PC-3 (cell line): ENCODE measurements around the gene MYO1H.

ENCODE experiments used
- EZH2 ChIP-seq: fragments of 300-600 bp; sonication (generic); IDR thresholded peaks from one replicate; pipeline ENCODE4 v1.6.1; 2017; ENCODE audit warnings: antibody characterized with exemption, mild to moderate bottlenecking, low read length; ENCODE audit not compliant: unreplicated experiment
- EZH2phosphoT487 ChIP-seq: fragments of 300-600 bp; sonication (generic); IDR thresholded peaks from 2 replicates; pipeline ENCODE4 v1.6.1; 2018; ENCODE audit warnings: mild to moderate bottlenecking, antibody characterized with exemption, low read length, borderline replicate concordance
- TF ChIP-seq, protein P1 (sequence below): fragments of 300-600 bp; sonication (generic); conservative IDR thresholded peaks from 2 replicates; pipeline ENCODE4 v1.5.1; 2017; ENCODE audit warnings: antibody characterized with exemption, low read depth, mild to moderate bottlenecking, low read length

DNA sequence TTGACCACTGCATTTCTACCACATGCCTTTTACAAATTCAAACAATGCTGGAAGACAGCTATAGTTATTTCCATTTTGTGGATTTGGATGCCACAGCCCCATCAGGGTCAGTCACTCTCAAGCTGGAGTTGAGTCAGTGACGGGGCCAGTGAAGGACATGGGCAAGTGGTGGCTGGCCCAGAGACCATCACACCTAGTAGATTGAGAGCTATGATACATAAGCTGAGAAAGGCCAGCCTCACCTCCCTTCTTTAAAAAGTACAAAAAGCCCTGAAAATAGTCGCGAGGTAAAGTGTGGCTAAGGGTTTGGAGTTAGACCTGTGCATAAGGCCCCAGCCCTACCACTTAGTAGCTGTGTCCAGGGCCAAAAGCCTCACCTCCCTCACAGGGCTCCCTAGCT, 125.3 kb downstream of the MYO1H start:
- TF ChIP-seq EZH2 (no peak), EZH2phosphoT487 (no peak)
- TF ChIP-seq, protein P1, sequence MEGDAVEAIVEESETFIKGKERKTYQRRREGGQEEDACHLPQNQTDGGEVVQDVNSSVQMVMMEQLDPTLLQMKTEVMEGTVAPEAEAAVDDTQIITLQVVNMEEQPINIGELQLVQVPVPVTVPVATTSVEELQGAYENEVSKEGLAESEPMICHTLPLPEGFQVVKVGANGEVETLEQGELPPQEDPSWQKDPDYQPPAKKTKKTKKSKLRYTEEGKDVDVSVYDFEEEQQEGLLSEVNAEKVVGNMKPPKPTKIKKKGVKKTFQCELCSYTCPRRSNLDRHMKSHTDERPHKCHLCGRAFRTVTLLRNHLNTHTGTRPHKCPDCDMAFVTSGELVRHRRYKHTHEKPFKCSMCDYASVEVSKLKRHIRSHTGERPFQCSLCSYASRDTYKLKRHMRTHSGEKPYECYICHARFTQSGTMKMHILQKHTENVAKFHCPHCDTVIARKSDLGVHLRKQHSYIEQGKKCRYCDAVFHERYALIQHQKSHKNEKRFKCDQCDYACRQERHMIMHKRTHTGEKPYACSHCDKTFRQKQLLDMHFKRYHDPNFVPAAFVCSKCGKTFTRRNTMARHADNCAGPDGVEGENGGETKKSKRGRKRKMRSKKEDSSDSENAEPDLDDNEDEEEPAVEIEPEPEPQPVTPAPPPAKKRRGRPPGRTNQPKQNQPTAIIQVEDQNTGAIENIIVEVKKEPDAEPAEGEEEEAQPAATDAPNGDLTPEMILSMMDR: no peak
